Activated T-cell treated with anti-CD3 and anti-CD28 coated beads, Interleukin-2, amount 50 U/mL, for 4 hours (primary cell): ENCODE measurements around the gene UBP1. TPM values are rescaled to one million over a fixed set of nuclear protein-coding genes. Genes with fewer than 3 reads are reported as not detected.
"Not testable (repeated sequence)": the region's sequence is repeated elsewhere in the genome, so short reads cannot be mapped to it uniquely, and the experiment has no call there.

Experiments used
- ATAC-seq, 2 donors: fragments of 200-7000 bp; cut with Tn5 transposase; one replicate each; pipeline ENCODE4 v1.10.0; 2021
- DNase-seq: peaks from one replicate; pipeline ENCODE4 v3.0.0-alpha.2; 2020
- H3K27me3 Mint-ChIP-seq: one replicate; pipeline ENCODE4 v1.8.0; 2021; ENCODE audit warnings: low read depth, mixed read lengths
- H3K36me3 Mint-ChIP-seq: one replicate; pipeline ENCODE4 v1.8.0; 2022; ENCODE audit warnings: mixed read lengths; ENCODE audit not compliant: insufficient read depth
- H3K4me1 Mint-ChIP-seq: one replicate; pipeline ENCODE4 v1.8.0; 2021; ENCODE audit warnings: low read depth, mixed read lengths
- H3K4me3 Mint-ChIP-seq: one replicate; pipeline ENCODE4 v1.8.0; 2021; ENCODE audit warnings: mild to moderate bottlenecking, moderate library complexity, mixed read lengths
- H3K9me3 Mint-ChIP-seq: one replicate; pipeline ENCODE4 v1.8.0; 2021; ENCODE audit warnings: mixed read lengths
- total RNA-seq, 3 donors: library from RNA; stranded (reverse); gene quantifications; one replicate each; pipeline ENCODE4 v1.2.1, GENCODE V29; 2021

UBP1 gene
- total RNA-seq, 3 donors from 2014 or later = 64.2 to 69.7 (median 69.0) TPM

GRCh38 chr3:33358172-33358781 lies 81.9 kb downstream of the UBP1 start:
- Mint-ChIP-seq H3K9me3 (no peaks in the 10 kb centered on the region), H3K4me3 (no peak overlapping the region), H3K36me3 (no peaks in the 10 kb centered on the region), H3K4me1 (no peaks in the 10 kb centered on the region), H3K27me3 (peaks cover 4% of the 10 kb centered on the region)
- no peak for DNase-seq
- ATAC-seq = no peak

GRCh38 chr3:33355611-33356010 lies 84.6 kb downstream of the UBP1 start:
- H3K4me3 Mint-ChIP-seq = no peak overlapping the region
- peaks cover 4% of the 10 kb centered on the region for H3K27me3 Mint-ChIP-seq
- DNase-seq (no peak), ATAC-seq (no peak)
- H3K36me3 Mint-ChIP-seq = no peaks in the 10 kb centered on the region
- H3K4me1 Mint-ChIP-seq = no peaks in the 10 kb centered on the region
- no peaks in the 10 kb centered on the region for H3K9me3 Mint-ChIP-seq

GRCh38 chr3:33339758-33340157 lies 100.4 kb downstream of the UBP1 start:
- DNase-seq = no peak
- Mint-ChIP-seq H3K4me3 (no peak overlapping the region), H3K4me1 (no peaks in the 10 kb centered on the region), H3K36me3 (no peaks in the 10 kb centered on the region), H3K27me3 (no peaks in the 10 kb centered on the region), H3K9me3 (no peaks in the 10 kb centered on the region)
- no peak for ATAC-seq

- not testable (repeated sequence) for DNase-seq
Observed at GRCh38 chr3:33338936-33339465, 101.2 kb downstream of the UBP1 start.

More at GRCh38 chr3:33338936-33339465, 101.2 kb downstream of the UBP1 start:
- not testable (repeated sequence) for H3K9me3 Mint-ChIP-seq, H3K4me3 Mint-ChIP-seq, H3K4me1 Mint-ChIP-seq, ATAC-seq, H3K27me3 Mint-ChIP-seq, H3K36me3 Mint-ChIP-seq

Other genes starting within 250 kb of the UBP1 start
- not detected for gene SUSD5, start 221.6 kb downstream of the UBP1 start, total RNA-seq
- not detected for gene FBXL2, start 163.0 kb downstream of the UBP1 start, total RNA-seq